HuH-7.5 (cell line): Measurements from ENCODE around the gene RTN4IP1.

Experiments
- DNase-seq: peaks from one replicate; pipeline ENCODE4 v3.0.0; 2011; ENCODE audit warnings: low spot score

Gene RTN4IP1

DNA sequence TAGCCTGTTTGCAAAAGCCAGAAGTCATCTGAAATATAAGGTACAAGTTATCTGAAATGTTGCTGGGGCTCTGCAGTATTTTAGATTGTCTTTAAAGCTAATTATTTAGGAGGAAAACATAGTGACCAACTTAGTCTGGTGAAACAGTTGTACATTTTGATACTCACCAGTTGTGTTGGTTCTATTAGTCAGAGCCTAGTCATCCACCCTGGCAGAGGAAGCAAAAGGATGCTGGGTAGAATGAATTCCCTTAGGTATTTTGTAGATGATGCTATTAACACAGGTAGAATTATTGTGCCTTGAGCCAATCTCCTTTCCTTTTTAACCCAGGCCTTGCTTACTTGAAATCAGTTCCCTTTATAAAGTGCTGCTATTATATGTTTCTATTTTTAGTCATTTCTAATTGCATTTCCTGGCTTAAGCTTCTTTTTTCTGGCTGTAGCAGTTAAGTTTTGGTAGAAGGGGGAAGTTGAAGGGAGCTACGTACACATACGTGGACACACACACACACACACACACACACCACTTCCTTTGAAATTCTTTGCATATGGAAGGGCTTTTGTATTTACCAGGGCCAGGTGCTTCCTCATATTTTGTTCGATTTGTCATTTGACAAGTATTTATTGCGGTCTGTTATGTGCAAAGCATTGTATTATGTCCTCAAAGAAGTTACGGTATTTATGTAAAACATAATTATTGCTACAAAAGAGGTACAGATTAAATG lies 82.4 kb downstream of the RTN4IP1 start:
- DNase-seq, result no peak

DNA sequence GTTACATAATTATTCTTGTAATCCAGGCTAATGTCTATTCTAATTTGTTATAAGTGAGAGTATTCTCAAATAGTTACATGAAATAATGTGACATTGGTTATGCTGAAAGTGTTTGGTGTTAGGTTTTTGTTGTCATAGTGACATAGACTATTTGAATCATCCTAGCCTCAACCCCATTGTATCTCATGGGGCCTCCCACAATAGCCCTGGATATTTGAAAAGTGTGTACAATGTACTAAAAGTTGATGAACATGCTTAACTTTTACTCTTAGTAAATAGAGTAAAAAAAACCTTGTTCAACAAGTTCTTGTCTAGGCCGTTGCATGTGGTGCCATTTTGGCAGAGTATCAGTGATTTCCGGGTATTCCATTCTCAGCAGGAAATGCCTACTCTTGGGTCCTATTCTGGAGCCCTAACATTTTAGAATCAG lies 83.0 kb downstream of the RTN4IP1 start:
- no peak for DNase-seq

DNA sequence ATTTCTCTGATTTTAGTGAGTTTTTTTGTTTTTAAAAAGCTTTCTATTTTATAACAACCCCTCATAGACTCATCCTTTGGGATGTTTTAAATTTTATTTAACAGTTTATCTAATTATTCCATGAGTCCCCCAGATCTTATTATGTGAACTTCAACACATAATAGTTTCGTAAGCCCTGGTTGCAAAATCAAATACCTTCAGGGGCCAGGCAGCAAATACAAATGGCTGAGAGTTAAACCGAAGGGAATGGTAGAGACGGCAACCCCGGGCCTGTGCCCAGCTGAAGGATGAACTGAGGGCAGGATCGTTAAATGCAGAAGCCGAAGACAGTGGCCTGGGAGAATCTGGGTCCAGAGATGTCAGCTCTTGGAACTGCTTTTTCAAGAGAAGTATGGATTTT lies 88.4 kb downstream of the RTN4IP1 start:
- peak; percentile 15 for DNase-seq

DNA sequence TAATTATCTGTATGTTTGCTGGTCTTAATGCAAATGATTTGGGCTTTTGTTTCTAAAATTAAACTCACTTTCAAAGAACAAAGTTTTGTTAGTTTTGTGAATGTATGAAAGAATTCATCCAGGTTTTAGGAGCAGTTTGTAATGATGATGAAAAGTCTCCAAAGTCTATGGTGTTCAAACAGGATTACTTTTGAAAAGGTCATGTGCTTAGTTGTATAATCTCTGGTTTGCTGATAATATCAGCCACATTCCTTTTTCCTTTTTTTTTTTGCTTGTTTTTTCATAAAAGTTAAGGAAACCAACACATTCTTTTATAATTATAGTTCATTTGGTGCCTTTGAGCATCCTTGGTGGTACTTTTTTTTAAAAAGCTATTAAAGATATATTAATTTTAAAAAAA lies 88.9 kb downstream of the RTN4IP1 start:
- no peak for DNase-seq

DNA sequence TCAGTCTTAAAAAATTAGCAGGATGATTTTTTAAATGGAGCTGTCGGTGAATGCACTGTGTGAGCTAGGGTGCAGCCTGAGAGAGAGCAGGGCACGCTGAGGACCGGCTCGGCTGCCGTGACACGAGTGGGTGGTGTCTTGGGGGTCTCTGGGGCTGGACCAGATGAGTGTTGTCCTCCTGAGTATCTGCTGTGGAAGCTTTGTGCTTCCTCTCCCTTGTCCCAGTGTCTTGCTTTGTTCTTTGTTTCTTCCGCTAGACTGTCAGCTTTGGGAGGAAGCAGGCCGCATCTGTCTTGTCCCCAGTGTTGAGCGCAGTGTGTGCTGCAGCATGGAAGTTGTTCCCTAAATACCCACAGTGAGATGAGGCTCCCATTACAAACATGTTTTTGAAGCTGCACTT lies 89.4 kb downstream of the RTN4IP1 start:
- no peak for DNase-seq

DNA sequence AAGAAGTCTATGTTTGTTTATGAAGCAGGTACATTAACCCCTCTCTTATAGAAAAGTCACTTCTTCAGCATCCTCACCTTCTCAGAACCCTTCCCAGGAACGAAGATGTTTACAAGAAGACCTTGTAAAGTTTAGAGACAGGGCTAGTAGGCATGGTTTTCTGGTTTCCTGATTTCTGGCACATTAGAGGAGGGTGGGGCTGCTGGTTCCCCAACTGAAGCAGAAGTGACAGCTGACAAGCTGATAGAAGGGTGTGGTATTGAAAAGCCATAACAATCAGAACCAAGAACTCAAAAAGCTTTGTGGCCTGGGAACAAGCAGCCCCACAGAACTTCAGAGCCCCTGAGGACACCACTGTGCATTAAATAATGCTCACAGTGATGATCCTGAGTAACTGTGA lies 91.2 kb downstream of the RTN4IP1 start:
- no peak for DNase-seq

DNA sequence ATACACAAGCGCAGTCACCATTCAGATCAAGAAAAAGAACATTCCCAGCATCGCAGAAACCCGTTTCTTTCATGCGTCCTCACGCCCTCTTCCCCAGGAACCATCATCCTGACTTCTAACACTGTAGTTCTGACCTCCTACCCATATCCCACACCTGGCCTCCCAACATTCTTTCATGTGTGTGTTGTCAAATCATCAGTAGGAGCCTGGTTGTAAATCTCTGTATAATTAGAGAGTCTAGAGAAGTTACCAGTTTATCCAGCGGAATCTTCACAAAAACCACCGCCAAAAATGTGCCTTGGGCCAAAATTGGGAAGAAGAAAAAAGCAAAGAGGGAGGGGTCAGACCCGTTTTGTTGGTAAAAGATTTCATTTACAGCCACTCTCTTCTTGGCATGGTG lies 91.6 kb downstream of the RTN4IP1 start:
- no peak for DNase-seq

DNA sequence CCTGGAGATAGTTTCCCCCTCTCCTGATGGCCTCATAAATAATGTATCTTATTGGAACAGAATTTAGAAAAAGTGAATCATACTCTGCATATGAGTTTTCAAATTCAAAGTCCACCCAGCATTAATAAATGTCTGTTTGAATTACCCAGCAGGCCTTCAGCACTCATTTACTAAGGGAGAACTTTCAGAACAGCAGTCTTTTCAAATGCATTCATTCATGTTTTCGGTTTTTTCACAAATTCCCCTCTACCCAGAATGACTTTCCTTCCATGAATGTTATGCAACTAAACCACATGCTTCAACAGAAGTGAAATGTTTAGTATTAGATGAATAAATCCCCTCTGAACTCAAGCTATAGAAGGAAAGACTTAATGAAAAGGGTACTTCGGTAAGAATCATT lies 92.4 kb downstream of the RTN4IP1 start:
- DNase-seq, result no peak

DNA sequence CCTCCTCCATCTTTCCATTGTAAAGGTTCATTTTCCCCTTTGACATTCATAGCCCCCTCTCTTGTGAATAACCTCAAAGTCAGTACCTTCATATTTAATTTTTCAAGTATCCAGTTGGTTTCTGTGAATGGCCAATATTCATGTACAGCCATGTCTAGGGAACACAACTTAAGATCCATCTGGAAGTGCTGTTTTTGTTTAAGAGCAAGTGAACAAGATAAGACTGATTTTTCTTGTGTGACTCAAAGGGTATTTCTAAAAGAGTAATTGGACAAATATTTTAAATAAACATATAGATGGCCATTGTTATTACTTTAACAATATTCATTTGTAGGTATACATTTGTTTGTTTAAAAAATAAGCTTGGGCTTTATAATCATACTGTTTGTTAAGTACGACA lies 92.9 kb downstream of the RTN4IP1 start:
- DNase-seq, result no peak

DNA sequence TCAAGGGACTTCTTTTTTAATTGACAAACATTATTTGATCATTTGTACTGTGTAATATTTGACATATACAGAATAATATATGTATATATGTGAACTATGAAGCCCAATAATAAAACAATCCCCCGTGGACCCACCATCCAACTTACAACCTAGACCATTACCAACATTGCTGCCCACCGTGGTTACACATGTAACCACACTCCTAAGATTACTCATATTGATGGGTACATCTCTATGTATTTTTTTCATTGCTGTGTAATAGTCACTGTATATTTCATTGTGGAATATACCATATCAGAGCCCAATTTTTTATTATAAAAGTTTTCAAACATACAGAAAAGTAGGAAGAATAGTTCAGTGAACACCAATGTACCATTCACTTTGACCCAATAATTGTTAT lies 94.3 kb downstream of the RTN4IP1 start:
- DNase-seq, result no peak

DNA sequence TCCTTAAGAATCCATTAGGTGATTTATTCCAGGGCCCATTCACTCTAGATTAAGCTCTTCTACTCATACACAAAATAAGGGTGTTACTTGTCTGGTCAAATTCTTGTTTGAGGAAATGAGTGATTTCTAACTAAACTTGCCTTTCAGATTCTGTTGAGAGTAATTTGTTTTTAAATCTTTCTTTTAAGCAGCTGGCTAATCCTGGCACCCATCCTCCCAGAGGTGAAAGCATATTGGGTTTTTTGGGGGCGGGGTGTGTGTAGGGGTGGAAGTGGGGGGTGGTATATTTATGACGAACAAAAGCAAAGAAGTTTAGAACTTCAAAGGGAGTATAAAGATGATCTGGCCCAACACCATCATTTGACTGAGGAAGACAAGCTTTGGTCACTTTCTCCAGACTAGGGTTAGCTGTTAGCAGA lies 94.7 kb downstream of the RTN4IP1 start:
- no peak for DNase-seq

DNA sequence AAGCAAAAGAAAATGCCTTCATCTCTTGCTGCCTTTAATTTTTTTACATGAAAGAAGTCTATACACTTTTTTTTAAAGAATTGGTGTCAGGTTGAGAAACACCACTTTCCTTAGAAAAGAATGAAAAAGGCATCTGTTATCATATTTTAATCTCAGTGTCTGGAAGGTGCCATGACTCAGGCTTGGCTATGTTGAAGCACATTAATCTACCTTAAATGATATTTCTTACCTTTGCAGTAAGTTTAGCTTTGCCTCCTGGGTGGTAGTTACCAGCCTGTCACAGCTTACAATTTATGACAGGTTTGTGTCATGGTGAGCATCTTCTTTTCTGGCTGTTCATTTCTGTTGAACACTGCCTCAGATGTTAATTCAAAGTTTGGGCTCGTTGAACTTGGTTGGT lies 95.3 kb downstream of the RTN4IP1 start:
- no peak for DNase-seq

DNA sequence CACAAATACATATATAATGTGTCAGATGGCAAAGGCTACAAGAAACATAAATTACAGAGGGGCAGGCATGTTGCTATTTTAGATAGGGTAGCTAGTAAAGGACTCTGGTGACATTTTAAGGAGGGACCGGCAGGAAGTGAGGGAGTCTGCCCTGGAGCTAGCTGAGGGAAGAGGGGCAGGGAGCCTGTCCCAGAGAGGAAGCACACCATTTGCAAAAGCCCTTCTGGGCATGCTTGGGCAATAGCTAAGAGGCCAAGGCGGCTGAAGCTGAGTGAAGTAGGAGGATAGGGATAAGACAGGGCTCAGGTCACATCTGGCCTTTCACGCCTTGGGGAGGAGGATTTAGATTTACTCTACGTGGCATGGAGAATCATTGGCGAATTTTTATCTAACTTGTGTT lies 96.2 kb downstream of the RTN4IP1 start:
- no peak for DNase-seq

DNA sequence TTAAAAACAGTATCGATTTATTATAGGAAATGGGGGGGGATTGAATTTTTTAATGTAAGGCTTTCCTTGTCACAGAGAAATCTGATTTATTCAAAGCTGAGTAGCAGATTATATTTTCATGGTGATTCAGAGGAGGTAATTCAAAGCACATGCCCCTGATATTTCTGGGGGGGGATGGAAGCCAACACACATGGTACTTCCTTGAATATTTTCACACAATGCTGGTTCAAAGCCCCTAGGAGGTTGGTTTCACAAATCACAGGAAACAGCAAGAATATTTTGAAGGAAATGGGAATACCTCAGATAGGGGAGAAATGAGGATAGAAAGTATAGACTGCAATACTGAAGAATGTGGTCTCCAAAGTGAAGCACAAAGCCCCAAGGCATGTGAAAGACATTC lies 98.8 kb downstream of the RTN4IP1 start:
- no peak for DNase-seq

DNA sequence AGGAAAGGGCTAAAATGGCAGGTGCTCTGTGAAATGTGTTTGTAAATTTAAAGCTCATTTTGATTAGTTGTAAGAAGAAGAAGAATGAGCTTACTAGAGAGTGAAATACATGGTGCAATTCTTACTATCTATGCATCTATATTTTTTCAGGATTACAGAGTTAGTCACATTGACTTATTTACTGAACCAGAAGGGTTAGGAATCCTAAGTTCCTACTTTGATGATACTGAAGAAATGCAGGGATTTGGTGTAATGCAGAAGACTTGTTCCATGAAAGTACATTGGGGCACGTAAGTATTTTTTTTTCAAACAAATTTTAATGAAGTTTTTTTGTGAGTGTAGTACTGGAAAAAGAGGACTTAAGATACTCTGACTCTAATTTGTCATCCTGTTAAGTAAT lies 99.3 kb downstream of the RTN4IP1 start:
- no peak for DNase-seq

DNA sequence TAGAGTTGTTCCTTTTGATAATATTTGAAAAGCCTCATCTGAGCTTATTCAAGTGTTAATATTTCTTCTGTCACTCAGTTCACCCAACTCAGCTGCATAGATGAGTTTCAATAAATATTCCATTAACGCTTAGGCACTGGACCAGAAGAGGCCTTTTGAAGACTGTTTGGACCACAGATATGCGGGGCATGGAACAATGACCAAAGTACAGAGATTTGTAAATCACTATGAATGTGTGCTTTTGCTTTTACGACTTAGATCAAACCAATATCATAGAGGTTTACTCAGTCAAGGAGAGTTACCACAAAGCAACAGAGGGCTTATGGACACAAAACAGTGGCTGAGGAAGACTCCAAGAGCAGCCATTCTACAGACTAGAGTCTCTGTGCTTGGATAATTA lies 99.9 kb downstream of the RTN4IP1 start:
- no peak for DNase-seq

DNA sequence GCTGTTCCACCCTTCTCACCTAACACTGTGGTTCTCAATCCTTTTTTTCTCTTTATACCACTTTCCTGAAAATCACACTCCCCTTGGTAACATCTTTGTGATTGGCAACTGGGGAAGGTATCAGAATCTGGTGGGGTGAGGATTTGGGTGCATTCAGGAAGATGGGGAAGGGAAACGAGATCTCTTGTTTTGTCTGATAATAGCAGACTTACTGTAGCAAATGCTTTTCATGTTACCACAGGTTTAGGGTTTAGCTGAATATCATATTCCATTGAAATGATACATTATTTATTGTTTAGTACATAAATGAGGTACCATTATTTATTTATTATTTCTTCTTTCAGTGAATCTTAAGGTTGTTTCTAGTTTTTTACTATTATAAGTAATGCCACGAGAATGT lies 100.8 kb downstream of the RTN4IP1 start:
- DNase-seq, result no peak

DNA sequence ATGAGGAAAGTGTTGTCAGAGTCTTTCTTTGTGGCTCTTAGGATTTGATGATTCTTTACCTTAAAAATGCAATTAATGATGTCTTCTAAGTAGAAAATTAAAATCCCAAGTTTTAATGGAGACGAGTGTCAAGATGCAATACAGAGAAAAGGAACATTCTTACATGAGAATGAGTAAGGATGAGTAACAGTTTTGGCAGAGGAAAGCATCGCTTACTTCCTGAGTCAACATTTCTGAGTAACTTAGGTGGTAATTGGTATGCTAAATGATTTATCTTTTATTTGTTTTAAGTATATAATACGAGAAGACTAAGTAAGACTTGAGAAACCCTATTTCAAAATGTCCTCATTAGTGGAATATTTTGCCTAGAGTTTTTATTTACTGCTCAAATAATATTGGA lies 101.3 kb downstream of the RTN4IP1 start:
- no peak for DNase-seq

DNA sequence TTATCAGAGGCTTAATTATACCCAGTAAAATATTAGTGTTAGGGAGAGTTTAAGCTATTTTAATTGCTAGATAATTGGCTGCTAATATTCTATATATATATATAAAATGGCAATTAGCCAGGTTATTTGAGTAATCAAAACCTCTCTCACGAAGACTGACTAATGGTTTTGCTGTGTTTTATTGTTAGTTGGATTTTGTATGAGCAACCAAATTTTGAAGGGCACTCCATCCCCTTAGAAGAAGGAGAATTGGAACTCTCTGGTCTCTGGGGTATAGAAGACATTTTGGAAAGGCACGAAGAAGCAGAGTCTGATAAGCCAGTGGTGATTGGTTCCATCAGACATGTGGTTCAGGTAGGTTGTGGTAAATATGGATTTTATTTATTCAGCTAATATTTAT lies 102.2 kb downstream of the RTN4IP1 start:
- no peak for DNase-seq

DNA sequence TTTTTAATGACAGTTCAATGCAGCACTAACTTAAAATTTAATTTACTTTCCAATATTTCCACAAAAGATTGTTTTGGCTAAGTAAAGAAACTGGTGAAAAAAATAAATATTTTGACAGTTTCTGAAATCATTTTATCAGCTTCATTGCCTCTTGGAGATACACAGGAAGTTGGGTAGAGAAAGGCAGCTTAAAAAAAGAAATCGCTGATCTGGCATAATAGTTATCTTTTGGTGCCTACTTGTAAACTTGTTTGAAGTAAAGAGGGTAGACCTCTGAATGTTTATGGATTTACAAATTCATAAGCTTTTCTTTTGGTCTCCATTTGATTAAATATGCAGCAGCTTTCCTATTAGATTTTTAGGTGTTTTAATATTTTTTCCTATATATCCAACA lies 103.4 kb downstream of the RTN4IP1 start:
- no peak for DNase-seq

DNA sequence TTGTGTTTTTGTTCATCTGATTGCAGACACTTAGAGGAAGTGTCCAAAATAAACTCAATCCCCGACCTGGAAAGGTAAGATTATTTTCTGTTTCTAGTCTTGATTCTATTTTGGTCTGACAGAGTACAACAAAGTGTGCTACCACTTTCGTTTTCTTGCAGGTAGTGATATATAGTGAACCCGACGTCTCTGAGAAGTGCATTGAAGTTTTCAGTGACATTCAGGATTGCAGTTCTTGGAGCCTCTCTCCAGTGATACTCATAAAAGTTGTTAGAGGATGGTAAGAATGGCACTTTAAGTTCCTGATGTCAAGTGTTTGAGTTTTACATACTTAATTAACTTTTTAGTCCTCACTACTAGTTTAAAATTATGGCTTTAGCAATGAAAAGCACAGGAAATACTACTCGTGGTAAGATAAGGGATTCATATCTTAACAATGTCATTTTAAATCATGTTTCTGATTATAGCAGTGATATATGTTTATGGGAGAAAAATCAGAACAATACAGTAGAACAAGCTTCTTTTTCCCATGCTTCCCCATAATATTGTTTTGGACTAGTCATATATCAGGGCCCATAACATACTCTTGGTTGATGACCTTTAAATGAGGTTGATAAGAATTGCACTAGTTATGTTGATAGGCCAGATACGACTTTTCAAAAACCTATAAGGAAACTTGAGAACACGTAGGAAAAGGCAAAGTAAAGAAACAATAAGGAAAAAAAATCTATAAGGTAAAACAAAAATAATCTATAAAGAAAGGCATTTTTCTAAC lies 104.0 kb downstream of the RTN4IP1 start:
- no peak for DNase-seq

DNA sequence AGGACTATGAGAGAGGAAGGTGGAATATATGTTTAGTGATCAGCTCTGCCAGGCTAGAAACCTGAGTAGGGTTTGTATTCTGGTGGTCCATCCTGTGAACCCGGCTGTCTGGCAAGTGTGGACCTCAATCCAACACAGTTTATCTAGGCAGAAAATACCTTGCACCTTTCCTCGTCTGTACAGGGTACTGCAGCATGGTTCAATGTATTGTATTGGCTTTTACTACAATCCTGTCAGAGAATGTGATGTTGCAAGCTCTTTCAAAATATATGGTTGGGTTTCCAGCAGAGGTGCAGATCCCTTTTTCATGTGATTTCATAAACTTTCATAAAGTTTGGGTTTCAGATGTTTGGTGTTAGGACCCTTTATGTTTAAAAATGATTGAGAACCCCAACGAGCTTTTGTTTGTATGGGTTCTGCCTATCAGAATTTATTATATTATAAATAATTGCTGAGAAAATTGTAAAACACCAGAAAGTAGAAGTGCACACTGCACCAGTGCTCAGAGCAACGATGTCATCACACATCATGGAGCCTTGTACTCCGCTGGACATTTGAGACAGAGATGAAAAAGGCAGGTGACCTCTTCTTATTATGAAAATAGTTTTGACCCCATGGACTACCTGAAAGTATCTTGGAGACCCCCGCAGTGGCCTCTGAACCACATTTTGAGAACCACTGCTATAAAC lies 106.6 kb downstream of the RTN4IP1 start:
- no peak for DNase-seq
